ENCODE measurements around the gene UTF1. TPM values are rescaled to one million over a fixed set of nuclear protein-coding genes. Genes with fewer than 3 reads are reported as not detected.

The UTF1 gene
- total and polyA plus RNA-seq, 11 donors = not detected

- H3K4me3 ChIP-seq = no peak overlapping the region
- H3K27ac ChIP-seq = no peak overlapping the region
- WGBS, 4 donors = 86 to 90% (median 88%) methylated on average over 12 to 20 of the region's 20 CpGs
- peak in 3 of 5 donors; percentile 9 to 51 (median 22) for DNase-seq
- ATAC-seq = no peak
- peaks cover 0 to 4% (median 0%) of the 10 kb centered on the region in 12 donors for H3K9me3 ChIP-seq
- peaks cover 0 to 16% (median 0%) of the 10 kb centered on the region in 9 donors for H3K27me3 ChIP-seq
- H3K4me1 ChIP-seq = no peaks in the 10 kb centered on the region
- intact Hi-C loops (cut with DNase I) = no loop called here
- TF ChIP-seq POLR2A (IDR thresholded peaks at IDR 0.05) (no peak), CTCF (IDR thresholded peaks at IDR 0.05) (no peak)
- H3K36me3 ChIP-seq = no peaks in the 10 kb centered on the region
Observed at GRCh38 chr10:133212853-133213494, 17.0 kb upstream of the UTF1 start.

DNA sequence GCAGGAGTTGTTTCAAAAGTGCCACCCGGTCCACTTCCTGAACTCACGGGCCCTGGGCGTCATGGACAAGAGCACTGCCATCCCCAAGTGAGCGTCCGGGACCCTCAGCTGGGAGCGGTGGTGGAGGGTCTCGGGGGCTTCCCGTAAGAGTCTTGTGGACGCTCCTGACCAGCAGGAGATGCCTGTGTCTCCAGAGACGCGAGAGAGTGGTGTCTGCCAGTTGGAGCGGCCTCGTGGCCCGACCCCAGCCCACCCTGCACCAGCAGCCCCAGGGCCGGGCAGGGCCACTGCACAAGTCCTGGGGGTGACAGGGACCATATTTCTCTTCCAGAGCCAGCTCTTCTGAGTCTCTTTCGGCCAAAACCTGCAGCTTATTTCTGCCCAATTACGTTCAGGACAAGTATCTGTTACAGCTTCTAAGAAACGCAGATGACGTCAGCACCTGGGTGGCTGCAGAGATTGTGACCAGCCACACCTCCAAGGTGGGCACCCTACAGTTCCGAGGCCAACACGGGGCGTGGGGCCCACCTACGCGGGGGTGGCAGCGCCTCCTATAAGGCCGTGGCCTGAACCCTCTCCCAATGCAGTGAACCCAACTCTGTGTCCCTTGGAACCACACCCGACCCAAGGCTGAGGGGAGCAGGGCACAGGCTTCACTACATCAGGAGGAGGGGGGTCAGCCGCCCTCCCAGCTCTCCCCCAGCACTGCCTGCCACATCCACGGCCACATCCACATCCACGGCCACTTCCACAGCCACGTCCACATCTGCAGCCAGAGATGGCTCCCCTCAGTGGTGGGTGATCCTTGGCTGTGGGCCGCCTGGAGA, 16.2 kb upstream of the UTF1 start:
- Histone ChIP-seq H3K9me3 (peaks cover 0 to 4% (median 0%) of the 10 kb centered on the region in 12 donors), H3K4me3 (no peak overlapping the region), H3K4me1 (no peaks in the 10 kb centered on the region), H3K36me3 (no peaks in the 10 kb centered on the region), H3K27me3 (peaks cover 0 to 20% (median 4%) of the 10 kb centered on the region in 9 donors), H3K27ac (no peak overlapping the region)
- TF ChIP-seq CTCF (IDR thresholded peaks at IDR 0.05) (no peak), POLR2A (IDR thresholded peaks at IDR 0.05) (no peak)
- intact Hi-C loops (cut with DNase I) = no loop called here
- 78 to 83% (median 82%) methylated on average over 29 to 32 of the region's 32 CpGs for WGBS, 4 donors
- DNase-seq (peak in 3 of 5 donors; percentile 10 to 53 (median 16)), ATAC-seq (no peak)

- Histone ChIP-seq H3K9me3 (peaks cover 0 to 4% (median 0%) of the 10 kb centered on the region in 12 donors), H3K27ac (no peak overlapping the region), H3K4me1 (no peaks in the 10 kb centered on the region), H3K4me3 (no peak overlapping the region), H3K36me3 (no peaks in the 10 kb centered on the region), H3K27me3 (peaks cover 0 to 28% (median 12%) of the 10 kb centered on the region in 9 donors)
- DNase-seq (peak in 2 of 5 donors; percentile 14 to 56), ATAC-seq (peak in 1 of 4 donors; percentile 7)
- WGBS, 4 donors = 76 to 81% (median 80%) methylated on average over 19 to 28 of the region's 28 CpGs
- TF ChIP-seq CTCF (IDR thresholded peaks at IDR 0.05) (no peak), POLR2A (IDR thresholded peaks at IDR 0.05) (no peak)
- intact Hi-C loops (cut with DNase I) = no loop called here
Observed at GRCh38 chr10:133214468-133215410, 15.3 kb upstream of the UTF1 start.
